ENCODE measurements around the gene FGF6. TPM values are rescaled to one million over a fixed set of nuclear protein-coding genes. Genes with fewer than 3 reads are reported as not detected.

FGF6 gene
- total and polyA plus RNA-seq, 9 of the 15 experiments (the other 6 are each of a cell fraction or from before 2014, with no cell fraction given) = 0.14 TPM; not detected in 8

DNA sequence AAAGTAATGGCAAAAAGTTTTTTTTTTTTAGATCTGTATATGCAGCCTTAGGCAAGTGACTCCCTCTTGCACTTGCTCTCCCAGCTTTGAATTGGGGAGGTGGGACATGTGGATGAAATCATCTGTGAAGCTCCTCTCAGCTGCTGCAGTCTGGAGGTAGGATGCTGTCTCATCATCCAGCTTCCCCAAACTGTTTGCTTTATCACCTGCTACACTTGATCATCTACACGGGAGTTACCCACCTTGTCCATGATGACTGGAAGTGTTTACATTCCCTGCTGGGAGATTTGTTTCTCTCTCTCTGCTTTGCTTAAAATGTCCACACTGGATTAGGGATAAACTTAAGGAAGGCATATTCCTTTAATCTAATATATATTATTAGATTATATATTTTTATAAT, 57.6 kb downstream of the FGF6 start (continued):
- TF ChIP-seq, protein P1, sequence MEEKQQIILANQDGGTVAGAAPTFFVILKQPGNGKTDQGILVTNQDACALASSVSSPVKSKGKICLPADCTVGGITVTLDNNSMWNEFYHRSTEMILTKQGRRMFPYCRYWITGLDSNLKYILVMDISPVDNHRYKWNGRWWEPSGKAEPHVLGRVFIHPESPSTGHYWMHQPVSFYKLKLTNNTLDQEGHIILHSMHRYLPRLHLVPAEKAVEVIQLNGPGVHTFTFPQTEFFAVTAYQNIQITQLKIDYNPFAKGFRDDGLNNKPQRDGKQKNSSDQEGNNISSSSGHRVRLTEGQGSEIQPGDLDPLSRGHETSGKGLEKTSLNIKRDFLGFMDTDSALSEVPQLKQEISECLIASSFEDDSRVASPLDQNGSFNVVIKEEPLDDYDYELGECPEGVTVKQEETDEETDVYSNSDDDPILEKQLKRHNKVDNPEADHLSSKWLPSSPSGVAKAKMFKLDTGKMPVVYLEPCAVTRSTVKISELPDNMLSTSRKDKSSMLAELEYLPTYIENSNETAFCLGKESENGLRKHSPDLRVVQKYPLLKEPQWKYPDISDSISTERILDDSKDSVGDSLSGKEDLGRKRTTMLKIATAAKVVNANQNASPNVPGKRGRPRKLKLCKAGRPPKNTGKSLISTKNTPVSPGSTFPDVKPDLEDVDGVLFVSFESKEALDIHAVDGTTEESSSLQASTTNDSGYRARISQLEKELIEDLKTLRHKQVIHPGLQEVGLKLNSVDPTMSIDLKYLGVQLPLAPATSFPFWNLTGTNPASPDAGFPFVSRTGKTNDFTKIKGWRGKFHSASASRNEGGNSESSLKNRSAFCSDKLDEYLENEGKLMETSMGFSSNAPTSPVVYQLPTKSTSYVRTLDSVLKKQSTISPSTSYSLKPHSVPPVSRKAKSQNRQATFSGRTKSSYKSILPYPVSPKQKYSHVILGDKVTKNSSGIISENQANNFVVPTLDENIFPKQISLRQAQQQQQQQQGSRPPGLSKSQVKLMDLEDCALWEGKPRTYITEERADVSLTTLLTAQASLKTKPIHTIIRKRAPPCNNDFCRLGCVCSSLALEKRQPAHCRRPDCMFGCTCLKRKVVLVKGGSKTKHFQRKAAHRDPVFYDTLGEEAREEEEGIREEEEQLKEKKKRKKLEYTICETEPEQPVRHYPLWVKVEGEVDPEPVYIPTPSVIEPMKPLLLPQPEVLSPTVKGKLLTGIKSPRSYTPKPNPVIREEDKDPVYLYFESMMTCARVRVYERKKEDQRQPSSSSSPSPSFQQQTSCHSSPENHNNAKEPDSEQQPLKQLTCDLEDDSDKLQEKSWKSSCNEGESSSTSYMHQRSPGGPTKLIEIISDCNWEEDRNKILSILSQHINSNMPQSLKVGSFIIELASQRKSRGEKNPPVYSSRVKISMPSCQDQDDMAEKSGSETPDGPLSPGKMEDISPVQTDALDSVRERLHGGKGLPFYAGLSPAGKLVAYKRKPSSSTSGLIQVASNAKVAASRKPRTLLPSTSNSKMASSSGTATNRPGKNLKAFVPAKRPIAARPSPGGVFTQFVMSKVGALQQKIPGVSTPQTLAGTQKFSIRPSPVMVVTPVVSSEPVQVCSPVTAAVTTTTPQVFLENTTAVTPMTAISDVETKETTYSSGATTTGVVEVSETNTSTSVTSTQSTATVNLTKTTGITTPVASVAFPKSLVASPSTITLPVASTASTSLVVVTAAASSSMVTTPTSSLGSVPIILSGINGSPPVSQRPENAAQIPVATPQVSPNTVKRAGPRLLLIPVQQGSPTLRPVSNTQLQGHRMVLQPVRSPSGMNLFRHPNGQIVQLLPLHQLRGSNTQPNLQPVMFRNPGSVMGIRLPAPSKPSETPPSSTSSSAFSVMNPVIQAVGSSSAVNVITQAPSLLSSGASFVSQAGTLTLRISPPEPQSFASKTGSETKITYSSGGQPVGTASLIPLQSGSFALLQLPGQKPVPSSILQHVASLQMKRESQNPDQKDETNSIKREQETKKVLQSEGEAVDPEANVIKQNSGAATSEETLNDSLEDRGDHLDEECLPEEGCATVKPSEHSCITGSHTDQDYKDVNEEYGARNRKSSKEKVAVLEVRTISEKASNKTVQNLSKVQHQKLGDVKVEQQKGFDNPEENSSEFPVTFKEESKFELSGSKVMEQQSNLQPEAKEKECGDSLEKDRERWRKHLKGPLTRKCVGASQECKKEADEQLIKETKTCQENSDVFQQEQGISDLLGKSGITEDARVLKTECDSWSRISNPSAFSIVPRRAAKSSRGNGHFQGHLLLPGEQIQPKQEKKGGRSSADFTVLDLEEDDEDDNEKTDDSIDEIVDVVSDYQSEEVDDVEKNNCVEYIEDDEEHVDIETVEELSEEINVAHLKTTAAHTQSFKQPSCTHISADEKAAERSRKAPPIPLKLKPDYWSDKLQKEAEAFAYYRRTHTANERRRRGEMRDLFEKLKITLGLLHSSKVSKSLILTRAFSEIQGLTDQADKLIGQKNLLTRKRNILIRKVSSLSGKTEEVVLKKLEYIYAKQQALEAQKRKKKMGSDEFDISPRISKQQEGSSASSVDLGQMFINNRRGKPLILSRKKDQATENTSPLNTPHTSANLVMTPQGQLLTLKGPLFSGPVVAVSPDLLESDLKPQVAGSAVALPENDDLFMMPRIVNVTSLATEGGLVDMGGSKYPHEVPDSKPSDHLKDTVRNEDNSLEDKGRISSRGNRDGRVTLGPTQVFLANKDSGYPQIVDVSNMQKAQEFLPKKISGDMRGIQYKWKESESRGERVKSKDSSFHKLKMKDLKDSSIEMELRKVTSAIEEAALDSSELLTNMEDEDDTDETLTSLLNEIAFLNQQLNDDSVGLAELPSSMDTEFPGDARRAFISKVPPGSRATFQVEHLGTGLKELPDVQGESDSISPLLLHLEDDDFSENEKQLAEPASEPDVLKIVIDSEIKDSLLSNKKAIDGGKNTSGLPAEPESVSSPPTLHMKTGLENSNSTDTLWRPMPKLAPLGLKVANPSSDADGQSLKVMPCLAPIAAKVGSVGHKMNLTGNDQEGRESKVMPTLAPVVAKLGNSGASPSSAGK (IDR thresholded peaks at IDR 0.05) = no peak
- TF ChIP-seq ZNF280B (CRISPR knock-in tag; IDR thresholded peaks at IDR 0.05) (no peak), CC2D1A (IDR thresholded peaks at IDR 0.05) (no peak), CBFA2T3 (IDR thresholded peaks at IDR 0.05) (peak; percentile 44; the same call in 1 of the 2 replicates), ARID3A (IDR thresholded peaks at IDR 0.05; ENCODE audit: borderline replicate concordance, low read depth, low read length) (no peak), CTBP1 (IDR thresholded peaks at IDR 0.05; ENCODE audit: borderline replicate concordance) (peak; percentile 29; the same call in 1 of the 2 replicates), MEF2A (IDR thresholded peaks at IDR 0.05; ENCODE audit: control insufficient read depth, low read depth, low read length) (no peak), CBFA2T2 (conservative IDR thresholded peaks at IDR 0.05) (0 out of 2 replicates have a peak, but pooled peaks have one; percentile 18)
- TF ChIP-seq, protein P2, sequence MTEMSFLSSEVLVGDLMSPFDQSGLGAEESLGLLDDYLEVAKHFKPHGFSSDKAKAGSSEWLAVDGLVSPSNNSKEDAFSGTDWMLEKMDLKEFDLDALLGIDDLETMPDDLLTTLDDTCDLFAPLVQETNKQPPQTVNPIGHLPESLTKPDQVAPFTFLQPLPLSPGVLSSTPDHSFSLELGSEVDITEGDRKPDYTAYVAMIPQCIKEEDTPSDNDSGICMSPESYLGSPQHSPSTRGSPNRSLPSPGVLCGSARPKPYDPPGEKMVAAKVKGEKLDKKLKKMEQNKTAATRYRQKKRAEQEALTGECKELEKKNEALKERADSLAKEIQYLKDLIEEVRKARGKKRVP (CRISPR knock-in tag; IDR thresholded peaks at IDR 0.05) = no peak
- TF ChIP-seq, protein P3, sequence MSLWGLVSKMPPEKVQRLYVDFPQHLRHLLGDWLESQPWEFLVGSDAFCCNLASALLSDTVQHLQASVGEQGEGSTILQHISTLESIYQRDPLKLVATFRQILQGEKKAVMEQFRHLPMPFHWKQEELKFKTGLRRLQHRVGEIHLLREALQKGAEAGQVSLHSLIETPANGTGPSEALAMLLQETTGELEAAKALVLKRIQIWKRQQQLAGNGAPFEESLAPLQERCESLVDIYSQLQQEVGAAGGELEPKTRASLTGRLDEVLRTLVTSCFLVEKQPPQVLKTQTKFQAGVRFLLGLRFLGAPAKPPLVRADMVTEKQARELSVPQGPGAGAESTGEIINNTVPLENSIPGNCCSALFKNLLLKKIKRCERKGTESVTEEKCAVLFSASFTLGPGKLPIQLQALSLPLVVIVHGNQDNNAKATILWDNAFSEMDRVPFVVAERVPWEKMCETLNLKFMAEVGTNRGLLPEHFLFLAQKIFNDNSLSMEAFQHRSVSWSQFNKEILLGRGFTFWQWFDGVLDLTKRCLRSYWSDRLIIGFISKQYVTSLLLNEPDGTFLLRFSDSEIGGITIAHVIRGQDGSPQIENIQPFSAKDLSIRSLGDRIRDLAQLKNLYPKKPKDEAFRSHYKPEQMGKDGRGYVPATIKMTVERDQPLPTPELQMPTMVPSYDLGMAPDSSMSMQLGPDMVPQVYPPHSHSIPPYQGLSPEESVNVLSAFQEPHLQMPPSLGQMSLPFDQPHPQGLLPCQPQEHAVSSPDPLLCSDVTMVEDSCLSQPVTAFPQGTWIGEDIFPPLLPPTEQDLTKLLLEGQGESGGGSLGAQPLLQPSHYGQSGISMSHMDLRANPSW (CRISPR knock-in tag; IDR thresholded peaks at IDR 0.05) = no peak
